Suppressor macrophage treated with lipopolysaccharide for 4 hours (primary cell): Measurements from ENCODE around the gene APH1A.
"Not testable (repeated sequence)": the region's sequence is repeated elsewhere in the genome, so short reads cannot be mapped to it uniquely, and the experiment has no call there.

ENCODE experiments used
- DNase-seq: peaks from one replicate; pipeline ENCODE4 v3.0.0-alpha.2; 2020

Gene APH1A

DNA sequence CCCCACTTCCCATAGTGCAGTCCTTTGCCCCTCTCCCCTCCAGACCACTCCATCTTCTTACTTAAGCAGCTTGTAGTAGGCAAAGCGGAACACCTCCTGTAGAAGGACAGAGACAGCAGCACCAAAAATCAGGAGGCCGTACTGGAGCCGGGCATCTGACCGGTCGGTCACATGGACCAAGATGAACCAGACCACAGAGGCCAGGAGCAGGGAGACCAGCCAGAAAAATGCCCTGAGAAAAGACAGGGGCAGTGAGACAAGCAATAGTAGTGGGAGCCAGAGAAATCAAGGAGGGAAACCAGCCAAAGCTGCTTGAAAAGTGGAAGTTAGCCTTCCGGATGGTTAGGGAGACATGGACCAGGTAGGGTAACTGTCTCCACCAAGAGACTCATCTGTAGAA lies 920 bp downstream of the APH1A start:
- DNase-seq, result no peak

DNA sequence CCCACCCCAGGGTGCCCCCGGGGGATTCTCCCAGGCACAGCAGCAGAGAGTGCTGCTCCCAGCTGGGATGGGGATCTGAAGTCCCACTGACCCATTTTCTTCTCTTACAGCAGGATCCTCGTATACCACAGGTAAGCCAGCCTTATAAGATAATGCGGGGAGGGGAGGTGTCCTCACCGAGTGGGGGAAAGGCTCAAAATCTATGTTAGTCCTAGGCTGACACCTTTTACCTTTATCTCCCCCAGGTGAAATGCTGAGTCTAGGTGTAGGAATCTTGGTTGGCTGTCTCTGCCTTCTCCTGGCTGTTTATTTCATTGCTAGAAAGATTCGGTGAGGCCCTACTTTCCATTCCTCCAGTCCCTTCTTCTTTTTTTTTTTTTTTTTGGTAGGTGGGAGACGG lies 5.3 kb downstream of the APH1A start:
- DNase-seq, result no peak

DNA sequence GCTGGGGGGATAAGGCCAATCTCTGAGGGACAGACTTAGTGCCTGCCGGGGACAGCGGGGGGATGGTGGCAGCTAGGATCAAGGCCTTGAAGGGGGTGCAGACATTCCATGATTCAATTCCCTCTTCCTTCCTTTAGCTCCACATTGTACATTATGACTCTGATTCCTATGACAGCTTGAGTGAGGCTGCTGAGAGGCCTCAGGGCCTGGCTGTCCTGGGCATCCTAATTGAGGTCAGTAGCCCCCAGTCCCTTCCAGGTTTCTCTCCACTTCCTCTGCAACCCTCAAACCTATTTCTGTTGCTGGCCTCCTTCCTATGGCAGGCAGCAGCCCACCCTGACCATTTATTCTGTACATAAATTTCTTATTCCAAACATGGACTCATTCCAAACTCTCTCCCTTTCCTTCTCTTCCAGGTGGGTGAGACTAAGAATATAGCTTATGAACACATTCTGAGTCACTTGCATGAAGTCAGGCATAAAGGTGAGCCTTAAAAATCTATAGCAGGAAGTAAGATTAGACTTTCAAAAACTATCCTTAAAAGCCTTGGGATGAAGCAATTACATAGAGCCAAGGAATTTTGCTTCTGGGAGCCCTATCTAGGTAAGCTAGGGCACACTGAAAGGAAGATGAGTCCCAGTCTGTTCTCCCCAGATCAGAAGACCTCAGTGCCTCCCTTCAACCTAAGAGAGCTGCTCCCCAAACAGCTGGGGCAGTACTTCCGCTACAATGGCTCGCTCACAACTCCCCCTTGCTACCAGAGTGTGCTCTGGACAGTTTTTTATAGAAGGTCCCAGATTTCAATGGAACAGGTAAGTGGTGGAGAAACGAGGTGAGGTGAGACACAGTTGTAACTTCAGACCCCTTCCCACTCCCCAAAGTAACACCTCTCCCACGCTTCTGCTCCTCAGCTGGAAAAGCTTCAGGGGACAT lies 6.2 kb downstream of the APH1A start:
- DNase-seq, result no peak

DNA sequence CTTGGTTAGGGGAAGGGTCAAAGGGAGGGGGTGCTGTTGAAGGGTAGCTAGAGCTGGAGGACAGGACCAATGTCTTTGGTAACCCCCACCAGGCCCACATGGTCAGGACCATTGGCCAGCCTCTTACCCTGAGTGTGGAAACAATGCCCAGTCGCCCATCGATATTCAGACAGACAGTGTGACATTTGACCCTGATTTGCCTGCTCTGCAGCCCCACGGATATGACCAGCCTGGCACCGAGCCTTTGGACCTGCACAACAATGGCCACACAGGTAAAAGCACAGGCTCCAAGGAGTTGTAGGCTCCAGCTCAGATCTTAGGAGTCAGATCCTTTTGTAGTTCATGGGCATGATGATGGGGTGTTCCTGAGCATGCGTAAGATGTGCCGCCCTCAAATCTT lies 7.4 kb downstream of the APH1A start:
- DNase-seq, result no peak

DNA sequence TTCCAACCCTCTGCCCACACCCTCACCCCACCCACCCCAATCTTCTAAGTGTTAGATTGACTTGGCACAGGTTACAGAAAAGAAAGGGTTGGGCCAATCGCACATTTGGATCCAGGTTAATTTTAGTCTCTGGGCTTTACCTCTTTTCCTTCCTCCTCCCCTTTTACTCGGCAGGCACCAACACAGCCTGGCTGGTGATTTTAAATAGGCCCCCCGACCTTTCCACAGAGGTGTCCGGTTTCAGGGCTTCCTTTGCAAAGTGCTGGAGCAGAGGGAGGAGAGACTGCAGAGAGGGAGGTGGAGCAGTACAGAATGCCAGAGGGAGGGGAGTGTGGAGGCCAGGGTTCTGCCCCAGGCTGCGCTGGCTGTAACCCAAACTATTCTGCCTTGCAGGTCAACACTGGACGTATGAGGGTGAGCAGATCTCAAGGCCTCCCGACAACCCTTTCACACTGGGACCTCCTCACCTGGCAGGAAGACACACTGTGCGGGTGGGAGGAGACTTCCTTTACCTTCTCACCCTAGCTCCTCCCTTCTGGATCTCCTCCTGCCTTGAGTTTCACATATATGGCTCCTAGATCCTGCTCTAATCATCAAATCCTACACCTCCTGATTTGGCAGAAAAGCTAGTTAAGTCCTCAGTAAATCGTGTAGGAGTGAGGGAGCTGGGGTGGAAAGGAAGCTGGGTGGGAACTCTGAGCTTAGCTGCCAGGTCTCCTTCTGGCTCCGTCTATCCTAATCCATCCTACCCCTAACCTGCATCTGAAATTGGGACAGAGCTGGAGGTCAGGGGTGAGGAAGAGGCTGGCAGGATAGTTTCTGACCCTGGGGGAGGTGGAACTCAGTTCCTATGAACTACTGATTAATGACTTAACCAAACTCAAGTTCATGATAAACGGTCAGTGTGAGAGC lies 8.8 kb downstream of the APH1A start:
- DNase-seq, result no peak

DNA sequence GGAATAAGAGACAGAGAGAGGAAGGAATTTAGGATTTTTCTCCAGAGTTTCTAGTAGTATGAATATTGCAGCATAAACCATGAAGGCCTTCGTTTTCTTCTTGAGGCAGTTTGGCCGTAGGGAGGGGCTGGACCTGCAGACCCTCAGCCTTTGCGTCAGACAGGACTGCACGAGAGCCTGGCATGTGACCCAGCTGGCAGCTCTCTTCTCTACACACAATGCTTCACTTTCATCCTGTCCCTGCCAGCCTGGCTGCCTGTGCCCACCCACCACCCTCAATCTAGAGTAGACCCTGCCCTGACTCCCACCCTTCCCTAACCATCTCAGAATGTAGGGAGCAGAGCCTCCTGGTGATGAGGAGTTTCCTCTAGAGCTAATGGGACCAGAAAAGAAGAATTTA lies 9.6 kb downstream of the APH1A start:
- no peak for DNase-seq

DNA sequence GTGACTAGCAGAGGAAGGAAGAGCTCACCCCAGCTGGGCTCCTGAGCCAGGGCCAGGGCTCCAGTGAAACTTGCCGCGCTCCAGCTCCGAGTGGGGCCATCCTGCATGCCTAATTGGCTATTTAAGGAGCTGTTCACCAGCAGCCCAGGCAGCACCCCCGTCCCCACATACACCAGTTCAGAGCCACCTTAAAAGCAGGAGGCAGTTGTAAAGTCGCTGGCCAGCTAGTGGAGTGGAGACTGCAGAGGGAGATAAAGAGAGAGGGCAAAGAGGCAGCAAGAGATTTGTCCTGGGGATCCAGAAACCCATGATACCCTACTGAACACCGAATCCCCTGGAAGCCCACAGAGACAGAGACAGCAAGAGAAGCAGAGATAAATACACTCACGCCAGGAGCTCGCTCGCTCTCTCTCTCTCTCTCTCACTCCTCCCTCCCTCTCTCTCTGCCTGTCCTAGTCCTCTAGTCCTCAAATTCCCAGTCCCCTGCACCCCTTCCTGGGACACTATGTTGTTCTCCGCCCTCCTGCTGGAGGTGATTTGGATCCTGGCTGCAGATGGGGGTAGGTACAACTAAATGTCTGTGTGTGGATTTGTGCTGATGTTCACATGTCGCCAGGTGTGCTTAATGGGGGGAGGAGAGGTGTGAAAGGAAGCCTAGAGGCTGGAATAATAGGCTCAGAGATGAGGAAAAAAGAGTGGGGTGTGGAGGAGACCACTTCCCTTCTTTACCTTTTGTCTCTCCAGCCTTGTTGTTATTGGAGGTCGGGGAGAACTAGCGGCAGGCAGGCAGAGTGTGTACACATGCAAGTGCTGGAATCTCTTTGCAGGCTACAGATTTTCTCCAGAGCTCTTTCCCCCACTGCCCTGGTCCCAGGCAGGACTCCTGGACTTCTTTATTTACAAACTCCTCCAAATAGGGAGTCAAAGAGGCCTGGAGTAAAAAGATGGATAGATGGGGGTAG lies 10.9 kb downstream of the APH1A start, which contains the start of gene CA14:
Gene CA14, plus strand, starts transcription at position 151 of the 962 bp plus-strand sequence. Its CDS starts 355 bp downstream, at position 506.
- DNase-seq, result no peak

DNA sequence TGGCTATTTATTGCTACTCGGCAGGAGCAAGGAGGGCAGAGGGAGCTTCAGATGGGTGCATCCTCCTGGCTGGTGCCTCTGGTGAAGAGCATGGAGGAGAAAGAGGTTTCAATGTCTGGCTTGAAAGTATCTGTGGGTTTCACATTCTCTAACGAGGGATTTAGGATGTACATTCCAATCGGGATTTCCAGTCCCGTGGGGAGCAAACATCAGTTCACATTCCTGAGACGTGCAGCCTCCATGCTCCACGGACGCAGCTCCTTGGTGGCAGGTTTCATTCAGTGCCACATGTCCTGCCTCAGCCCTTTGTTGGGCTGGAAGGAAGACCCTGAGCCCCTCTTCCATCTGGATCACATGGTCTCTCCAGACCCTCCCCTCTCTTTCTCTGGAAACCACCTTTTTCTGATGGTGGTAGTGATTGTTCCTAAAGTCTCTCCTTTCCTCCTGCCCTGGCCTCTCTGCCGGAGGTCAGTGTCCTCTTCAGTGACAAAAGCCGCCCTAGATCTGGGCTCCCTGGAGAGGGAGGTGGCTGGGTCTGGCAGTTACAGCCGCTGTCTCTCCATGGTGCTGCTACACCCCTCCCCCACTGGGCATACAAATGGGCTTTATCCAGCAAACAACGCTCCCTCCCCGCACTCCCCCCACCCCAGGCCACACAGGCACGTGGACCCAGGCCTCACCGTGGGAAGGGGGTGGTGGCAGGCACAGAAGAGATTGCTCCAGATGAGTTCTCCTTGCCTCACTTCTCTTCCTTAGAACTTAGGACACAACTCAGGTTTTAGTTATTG lies 12.1 kb downstream of the APH1A start:
- DNase-seq, result no peak

DNA sequence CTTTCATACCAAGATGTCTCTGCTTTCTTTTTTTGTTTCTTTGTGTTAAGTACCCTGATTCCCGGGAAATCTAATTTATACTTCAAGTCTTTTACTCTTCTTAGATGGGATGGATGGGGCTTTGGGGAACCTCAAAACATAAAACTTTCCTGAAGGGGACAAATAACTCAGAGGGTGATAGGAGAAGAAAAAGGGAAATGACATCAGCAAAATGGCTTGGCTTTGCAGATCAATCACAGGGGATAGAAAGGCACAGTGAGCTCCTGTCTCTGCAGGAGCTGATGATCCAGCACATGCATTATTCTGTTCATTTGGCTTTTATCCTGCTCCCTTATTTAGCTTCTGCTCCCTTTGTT lies 12.6 kb downstream of the APH1A start:
- DNase-seq, result no peak

DNA sequence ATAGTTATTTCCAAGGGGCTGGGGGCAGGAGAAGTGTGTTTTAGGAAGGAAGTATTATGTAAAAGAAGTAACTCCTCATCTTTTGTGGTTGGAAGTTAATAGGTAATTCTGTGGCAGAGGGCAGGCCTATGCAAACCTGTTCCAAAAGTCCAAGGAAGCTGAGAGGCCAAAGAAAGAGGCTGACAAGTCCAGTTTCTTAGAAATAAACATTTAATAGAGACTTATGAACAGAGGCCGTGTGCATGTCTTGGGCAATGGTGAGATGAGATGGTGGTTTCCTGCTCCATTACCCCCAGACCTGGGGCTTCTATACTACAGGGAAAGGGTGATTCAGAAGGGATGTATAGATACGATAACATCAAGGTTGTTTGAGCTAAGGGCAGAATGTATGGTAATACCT lies 18.9 kb downstream of the APH1A start:
- no peak for DNase-seq

DNA sequence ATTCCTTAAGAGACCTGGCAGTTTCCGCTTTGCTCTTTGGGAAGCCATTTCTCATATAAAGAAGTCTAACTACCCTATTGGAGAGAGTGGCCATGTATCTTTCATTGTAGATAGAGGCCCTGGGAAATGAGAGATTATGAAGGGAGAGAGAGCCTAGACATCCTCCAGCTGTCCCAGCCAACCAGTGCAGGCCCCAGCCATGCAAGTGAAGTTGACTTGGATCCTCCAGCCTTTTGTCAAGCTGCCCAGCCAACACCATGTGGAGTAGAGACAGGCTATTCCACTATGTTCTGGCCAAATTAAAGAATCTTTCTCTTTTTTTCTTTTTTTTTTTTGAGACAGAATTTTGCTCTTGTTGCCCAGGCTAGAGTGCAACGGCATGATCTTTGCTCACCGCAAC lies 25.8 kb downstream of the APH1A start:
- DNase-seq, result no peak

DNA sequence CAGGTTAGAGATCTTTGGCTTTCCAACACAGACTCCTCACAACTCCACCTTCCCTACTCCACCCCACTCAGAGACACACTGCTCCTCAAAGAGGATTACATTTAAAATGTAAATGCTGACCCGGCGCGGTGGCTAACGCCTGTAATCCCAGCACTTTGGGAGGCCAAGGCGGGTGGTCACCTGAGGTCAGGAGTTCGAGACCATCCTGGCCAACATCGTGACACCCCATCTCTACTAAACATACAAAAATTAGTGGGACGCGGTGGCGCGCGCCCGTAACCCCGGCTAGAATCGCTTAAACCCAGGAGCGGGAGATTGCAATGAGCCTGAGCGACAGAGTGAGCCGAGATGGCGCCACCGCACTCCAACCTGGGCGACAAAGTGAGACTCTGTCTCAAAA lies 31.1 kb downstream of the APH1A start:
- DNase-seq, result no peak

DNA sequence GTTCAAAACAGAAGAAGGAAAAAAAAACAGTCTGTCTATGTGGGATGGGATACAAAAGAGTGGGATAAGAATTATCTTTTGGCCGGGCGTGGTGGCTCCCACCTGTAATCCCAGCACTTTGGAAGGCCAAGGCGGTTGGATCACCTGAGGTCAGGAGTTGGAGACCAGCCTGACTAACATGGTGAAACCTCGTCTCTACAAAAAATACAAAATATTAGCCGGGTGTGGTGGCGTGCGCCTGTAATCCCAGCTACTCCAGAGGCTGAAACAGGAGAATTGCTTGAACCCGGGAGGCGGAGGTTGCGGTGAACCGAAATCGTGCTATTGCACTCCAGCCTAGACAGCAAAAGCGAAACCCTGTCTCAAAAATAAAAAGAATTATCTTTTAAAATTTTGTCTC lies 31.6 kb downstream of the APH1A start:
- not testable (repeated sequence) for DNase-seq

DNA sequence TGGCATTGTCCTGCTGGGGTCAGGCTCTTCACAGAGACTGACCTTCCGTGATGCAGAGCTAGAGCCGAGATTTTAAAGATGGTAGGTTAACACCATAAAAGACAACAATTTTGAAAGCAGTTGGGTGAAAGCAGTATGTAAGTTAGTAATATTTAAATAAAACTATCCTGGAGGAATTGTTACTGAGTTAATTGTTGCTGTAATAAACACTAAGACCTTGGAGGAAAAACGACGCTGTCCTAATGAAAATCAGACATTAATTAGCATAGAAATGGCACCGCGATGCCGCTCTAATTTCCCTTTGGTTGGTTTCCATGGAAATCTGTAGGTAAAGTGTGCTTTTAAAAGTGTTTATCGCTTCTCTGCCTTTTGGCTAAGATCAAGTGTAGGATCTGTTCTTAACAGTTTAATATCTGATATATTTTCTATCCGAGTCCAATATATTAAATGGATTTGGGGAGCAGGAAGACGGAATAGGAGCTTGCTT lies 32.2 kb downstream of the APH1A start:
- DNase-seq, result no peak

DNA sequence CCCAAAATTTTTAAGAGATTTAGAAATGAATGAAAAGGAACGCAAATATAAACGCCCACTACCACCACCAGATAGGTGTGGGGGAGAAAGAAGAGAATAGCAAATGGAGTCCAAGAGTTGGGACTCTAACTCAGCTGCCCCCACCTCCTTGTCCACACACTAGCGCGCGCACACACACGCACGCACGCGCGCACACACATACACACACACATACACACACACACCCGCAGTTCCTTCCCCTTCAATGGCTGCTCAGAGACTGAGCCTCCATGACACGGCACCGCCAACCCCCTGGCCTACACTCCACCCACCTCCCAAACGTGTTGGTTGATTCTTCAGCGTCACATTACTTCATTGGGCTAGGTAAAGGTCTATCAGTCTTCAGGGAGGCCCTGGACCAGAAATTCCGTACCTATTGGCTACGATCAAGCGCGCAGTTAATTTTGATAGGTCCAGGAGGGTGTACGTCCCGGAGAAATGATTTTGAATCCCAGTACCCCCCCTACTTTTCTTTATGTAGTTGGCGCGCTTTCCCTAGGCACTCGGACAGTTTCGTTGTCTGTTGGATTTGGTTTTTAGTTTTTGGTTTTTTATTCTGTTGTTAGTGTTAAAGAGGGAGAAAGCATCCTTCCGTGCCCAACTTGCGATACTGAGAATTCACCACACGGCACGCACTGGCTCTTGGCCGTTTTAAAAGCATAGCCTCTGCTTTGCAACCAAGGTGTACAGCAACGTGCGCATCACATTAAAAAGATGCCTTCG lies 32.8 kb downstream of the APH1A start, which contains the start of gene ANP32E:
Gene ANP32E, minus strand, starts transcription at position 261 of the 762 bp plus-strand sequence. CDS start 326 bp downstream, outside the sequence.
- peak; percentile 96 for DNase-seq

DNA sequence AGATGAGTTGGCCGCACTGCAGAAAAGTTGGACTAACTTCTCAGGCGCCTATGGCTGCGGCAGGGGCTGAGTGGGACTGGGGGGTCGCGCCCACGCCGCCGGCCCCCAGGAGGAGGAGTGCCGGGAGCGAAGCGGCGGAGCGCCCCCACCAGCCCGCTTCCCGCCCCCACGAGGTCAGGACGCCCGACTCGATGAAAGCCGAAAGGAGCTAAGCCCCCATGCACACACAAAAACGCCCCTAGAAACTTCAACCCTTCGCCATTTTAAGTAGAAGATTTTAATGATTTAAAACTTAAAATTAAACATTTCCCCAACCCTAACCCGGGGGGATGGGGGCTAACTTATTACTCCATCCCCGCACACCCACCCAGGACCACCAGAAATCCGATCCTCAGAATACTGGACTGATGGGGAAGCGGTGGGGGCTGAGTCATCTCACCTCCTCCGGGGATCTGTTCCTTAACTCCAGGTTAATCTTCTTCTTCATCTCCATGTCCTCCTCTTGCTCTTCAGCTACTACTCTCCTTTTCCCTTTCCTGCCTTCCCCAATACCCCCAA lies 33.4 kb downstream of the APH1A start:
- peak; percentile 35 for DNase-seq

DNA sequence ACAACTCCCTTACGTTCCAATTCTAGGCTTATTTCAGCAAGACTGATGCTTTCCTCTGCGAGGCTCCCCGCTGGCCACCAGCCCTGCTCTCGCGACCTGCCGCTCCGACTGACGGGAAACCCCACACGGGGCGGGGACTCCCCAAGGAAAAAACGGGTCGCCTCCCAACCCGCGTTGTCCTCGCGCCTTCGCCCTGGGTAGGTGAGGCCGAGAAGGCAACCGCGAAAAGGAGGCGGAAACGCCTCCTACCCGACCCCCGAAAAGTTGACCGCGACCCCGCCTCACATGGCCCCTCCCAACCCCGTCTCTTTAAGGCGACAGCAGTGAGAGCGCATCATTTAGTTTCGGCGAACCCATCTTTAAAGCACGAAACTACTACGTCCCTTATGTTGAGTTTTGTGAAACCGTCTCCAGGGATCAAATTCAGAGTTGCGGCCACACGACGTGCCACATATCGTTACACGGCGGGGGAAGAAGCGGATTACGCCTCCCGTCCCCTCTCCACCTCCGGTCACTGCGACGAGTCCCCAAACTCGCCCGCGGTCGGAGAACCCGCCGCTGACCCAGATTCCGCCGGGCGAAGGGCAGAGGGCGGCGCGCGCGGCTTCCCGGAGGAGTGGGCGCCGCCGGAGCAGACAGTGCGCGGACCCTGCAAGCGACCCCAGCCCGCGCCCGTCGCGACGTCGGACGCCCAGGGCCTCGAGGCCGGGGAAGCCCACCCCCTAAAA lies 34.1 kb downstream of the APH1A start:
- DNase-seq, result peak; percentile 74

DNA sequence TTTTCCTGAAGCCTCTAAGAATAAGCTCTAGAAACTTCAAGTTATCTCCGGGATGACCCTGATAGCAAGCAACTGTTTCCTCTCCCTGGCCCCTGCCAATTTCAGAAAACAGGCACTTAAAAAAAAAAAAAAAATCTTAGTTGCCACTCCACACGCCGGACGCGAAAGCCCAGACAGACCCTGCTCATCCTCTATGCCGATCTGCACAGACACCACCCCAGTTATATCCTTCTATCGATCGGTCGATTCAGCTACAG lies 34.6 kb downstream of the APH1A start:
- DNase-seq, result no peak

DNA sequence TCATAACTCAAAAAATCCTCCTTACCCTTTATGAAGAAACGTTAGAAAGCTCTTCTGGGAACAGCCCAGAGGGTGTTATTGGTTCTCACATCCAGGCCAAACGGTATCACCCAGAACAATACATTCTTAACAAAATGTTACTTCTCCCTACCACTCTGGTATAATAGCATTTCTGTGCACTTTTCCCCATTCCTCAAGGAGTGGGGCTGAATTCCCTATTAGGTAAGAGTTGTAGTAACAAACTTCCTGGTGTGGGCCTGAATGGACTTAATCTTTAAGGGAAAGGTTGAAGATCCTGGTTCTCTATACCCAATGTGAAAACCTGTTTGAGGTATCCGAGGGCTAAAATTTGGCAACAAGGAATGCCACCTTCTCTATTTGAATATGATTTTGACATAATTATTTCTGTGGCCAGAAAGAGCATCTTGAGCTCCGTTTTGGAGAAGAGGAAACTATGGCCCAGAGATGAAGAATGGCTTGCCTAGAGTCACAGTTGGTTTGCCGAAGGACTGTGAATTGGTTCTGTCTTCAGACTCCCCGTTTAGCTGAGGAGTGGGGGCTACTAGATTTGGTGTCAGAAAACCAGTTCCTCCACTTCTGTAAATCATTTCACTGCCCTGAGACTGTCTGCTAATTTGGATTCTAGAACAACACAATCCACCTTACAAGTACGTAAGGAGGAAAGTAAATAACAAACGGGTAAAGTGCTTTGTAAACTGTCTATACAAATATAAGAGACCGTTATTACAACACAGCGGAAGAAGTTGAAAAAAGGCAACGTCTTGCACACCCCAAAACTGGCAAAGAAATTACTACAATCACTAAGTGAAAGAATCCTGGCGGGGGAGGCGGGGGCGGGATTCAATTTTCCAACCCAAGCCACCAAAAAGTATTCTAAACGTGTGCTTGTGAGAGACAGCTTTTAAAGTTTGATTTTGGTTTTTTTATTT lies 35.2 kb downstream of the APH1A start:
- DNase-seq, result peak; percentile 17
